Spleen (tissue), 11 donors: Measurements from ENCODE around the gene ZPLD1. TPM values are rescaled to one million over a fixed set of nuclear protein-coding genes. Genes with fewer than 3 reads are reported as not detected.

Experiments used
- DNase-seq: peaks from one replicate; pipeline ENCODE4 v3.0.0-alpha.2; 2020
- H3K27ac ChIP-seq, 8 donors: fragments of 200-600 bp; sonication (generic) in 7 of 8; 1 replicate in 4 of 8; 2 replicates in 4 of 8; pipeline versions ENCODE4 v1.5.0 to v1.8.0; 2016 to 2021; ENCODE audit warnings: inconsistent platforms in 4 of 8, mild to moderate bottlenecking in 4 of 8, moderate library complexity in 1 of 8
- H3K27me3 ChIP-seq, 7 donors: fragments of 200-600 bp; sonication (generic) in 6 of 7; replicated peaks in 1 of 7; 1 replicate in 4 of 7; 2 replicates in 3 of 7; pipeline versions ENCODE4 v1.5.0 to v1.8.0; 2016 to 2021; ENCODE audit warnings: inconsistent platforms in 3 of 7, mild to moderate bottlenecking in 1 of 7
- H3K36me3 ChIP-seq, 6 donors: fragments of 200-600 bp; sonication (generic) in 5 of 6; 1 replicate in 4 of 6; 2 replicates in 2 of 6; pipeline versions ENCODE4 v1.5.0 to v1.8.0; 2016 to 2021; ENCODE audit warnings: inconsistent platforms in 2 of 6
- H3K4me1 ChIP-seq, 6 donors: fragments of 200-600 bp; sonication (generic) in 5 of 6; 1 replicate in 3 of 6; 2 replicates in 3 of 6; pipeline versions ENCODE4 v1.5.0 to v1.8.0; 2016 to 2021; ENCODE audit warnings: inconsistent platforms in 3 of 6
- H3K4me3 ChIP-seq, 8 donors: fragments of 200-600 bp; sonication (generic) in 7 of 8; 1 replicate in 4 of 8; 2 replicates in 4 of 8; pipeline versions ENCODE4 v1.5.0 to v1.8.0; 2016 to 2021; ENCODE audit warnings: inconsistent platforms in 4 of 8, mild to moderate bottlenecking in 4 of 8, moderate library complexity in 2 of 8
- H3K9me3 ChIP-seq, 8 donors: fragments of 200-600 bp; sonication (generic) in 7 of 8; 1 replicate in 4 of 8; 2 replicates in 4 of 8; pipeline versions ENCODE4 v1.5.0 to v1.8.0; 2016 to 2021; ENCODE audit warnings: inconsistent platforms in 4 of 8
- CTCF ChIP-seq, 11 experiments: fragments of 200-600 bp in 7 of 11; fragments of 450-650 bp in 4 of 11; sonication (generic) in 4 of 11; IDR thresholded peaks in 8 of 11; conservative IDR thresholded peaks in 3 of 11; 1 replicate in 7 of 11; 2 replicates in 4 of 11; pipeline versions ENCODE4 v1.4.0 to v1.8.0; 2016 to 2021; ENCODE audit warnings: antibody characterized with exemption in 11 of 11, inconsistent platforms in 4 of 11, mild to moderate bottlenecking in 1 of 11
- POLR2A ChIP-seq, 3 donors: fragments of 450-650 bp; IDR thresholded peaks; one replicate each; pipeline ENCODE4 v1.5.1; 2017; ENCODE audit warnings: antibody characterized with exemption in 3 of 3, mild to moderate bottlenecking in 1 of 3
- POLR2AphosphoS5 ChIP-seq, 3 donors: sonication (generic); formaldehyde crosslinking; IDR thresholded peaks; one replicate each; pipeline ENCODE4 v1.5.1; 2017; ENCODE audit warnings: antibody characterized with exemption in 3 of 3
- WGBS, 5 donors: extraction: QIAGEN DNeasy Blood & Tissue Kit in 3 of 5; methylation state at CpG; one replicate each; pipeline versions ENCODE4 v1.1.5 to v1.1.7; 2013 to 2018; 5-methylcytosine and 5-hydroxymethylcytosine counted together
- intact Hi-C: fragments of 100-400 bp; cut with DNase I; formaldehyde crosslinking; loops from one replicate; pipeline ENCODE4 v1.15.0; 2023; ENCODE audit warnings: low total_unique reads
- polyA plus RNA-seq, 3 donors: library from polyadenylated mRNA; stranded (reverse); fragments of 200-250 nt; gene quantifications; one replicate each; pipeline ENCODE4 v1.2.1, GENCODE V29; 2013
- total RNA-seq, 7 donors: library from RNA; depleted of rRNA in 3 of 7; stranded (reverse); fragments of >200 nt in 3 of 7; fragmentation: NEBNext Ultra II Directional in 4 of 7; extraction: Animal tissue kit (Norgen Biotek cat#: 25700) in 4 of 7; gene quantifications; one replicate each; pipeline versions ENCODE4 v1.1.0 to v1.2.1, GENCODE V29; 2016 to 2021
- donor health status: healthy with polysubstance abuse.
- donor health status: DM: no; HTN: no; CAD: no; lungs with moderate emphysema.
- donor health status: DM: no; HTN: no; CAD: no.
- donor health status: Bipolar disorder and iron deficiency.
- donor health status: healthy.
- donor health status: DM: no; HTN: no; CAD: no.
- donor health status: DM: yes; HTN: yes; CAD: no.

ZPLD1 gene
- total and polyA plus RNA-seq, 10 donors, result 0.03 TPM; not detected in 9

GRCh38 chr3:102510663-102511062 lies 75.8 kb downstream of the ZPLD1 start:
- DNase-seq, result no peak
- H3K27me3 ChIP-seq, result no peaks in the 10 kb centered on the region
- no peak overlapping the region for H3K4me3 ChIP-seq
- TF ChIP-seq POLR2AphosphoS5 (IDR thresholded peaks at IDR 0.05), result no peak
- TF ChIP-seq POLR2A (IDR thresholded peaks at IDR 0.05), result no peak
- no peak for TF ChIP-seq CTCF (IDR thresholded peaks at IDR 0.05 in 8 of 11, conservative IDR thresholded peaks at IDR 0.05 in 3 of 11)
- H3K27ac ChIP-seq, result no peak overlapping the region
- peaks cover 0 to 6% (median under 1%) of the 10 kb centered on the region in 8 donors for H3K9me3 ChIP-seq
- no peaks in the 10 kb centered on the region for H3K4me1 ChIP-seq
- intact Hi-C loops, result no loop called here
- H3K36me3 ChIP-seq, result no peaks in the 10 kb centered on the region
- WGBS, 5 donors, result 73 to 90% (median 86%) methylated on average over 3 of the region's 3 CpGs

DNA sequence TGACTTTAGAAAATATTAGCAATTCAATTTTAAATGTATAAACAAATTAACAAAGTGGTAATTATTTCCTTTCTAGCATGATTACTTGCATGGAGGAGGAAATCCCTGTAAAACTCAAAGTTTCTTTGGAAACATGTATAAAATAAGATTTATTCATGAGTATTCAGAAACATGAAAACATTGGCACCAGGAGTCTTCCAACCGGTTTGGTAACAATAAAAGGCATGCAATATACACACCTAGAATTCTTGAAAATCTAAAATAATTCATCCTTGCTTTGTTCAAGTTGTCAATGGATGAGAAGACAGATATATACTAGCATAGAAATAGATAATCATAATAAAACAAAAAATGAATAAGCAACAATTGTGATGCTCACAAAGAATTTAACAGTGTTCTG lies 76.4 kb downstream of the ZPLD1 start:
- TF ChIP-seq POLR2AphosphoS5 (IDR thresholded peaks at IDR 0.05) (no peak), CTCF (IDR thresholded peaks at IDR 0.05 in 8 of 11, conservative IDR thresholded peaks at IDR 0.05 in 3 of 11) (no peak), POLR2A (IDR thresholded peaks at IDR 0.05) (no peak)
- no peak for DNase-seq
- H3K27me3 ChIP-seq, result no peaks in the 10 kb centered on the region
- H3K4me1 ChIP-seq, result no peaks in the 10 kb centered on the region
- WGBS, 5 donors, result 72 to 94% (median 84%) methylated on average over 1 of the region's 1 CpG
- H3K27ac ChIP-seq, result no peak overlapping the region
- H3K4me3 ChIP-seq, result no peak overlapping the region
- peaks cover 0 to 1% (median 0%) of the 10 kb centered on the region in 8 donors for H3K9me3 ChIP-seq
- intact Hi-C loops, result no loop called here
- H3K36me3 ChIP-seq, result no peaks in the 10 kb centered on the region

DNA sequence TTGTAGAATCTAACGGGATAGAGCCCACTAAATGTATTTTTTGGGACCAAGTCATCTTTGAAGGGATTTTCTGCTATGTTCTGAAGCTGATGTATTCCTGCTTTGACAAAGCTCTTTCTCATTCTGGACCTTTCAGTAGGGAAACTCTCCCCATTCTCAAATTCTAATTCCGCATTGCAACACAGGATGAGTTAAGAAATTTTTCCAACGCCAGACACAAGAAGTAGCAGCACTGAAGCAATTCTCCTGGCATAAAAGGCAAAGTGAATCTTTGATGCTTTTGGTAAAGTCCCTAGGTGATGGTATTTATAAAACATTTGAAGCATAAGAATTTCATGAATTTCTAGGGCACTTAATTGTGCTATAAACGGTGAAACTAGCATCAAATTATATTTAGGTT lies 76.8 kb downstream of the ZPLD1 start:
- no peak overlapping the region for H3K4me3 ChIP-seq
- H3K27ac ChIP-seq, result no peak overlapping the region
- DNase-seq, result no peak
- TF ChIP-seq CTCF (IDR thresholded peaks at IDR 0.05 in 8 of 11, conservative IDR thresholded peaks at IDR 0.05 in 3 of 11), result no peak
- TF ChIP-seq POLR2AphosphoS5 (IDR thresholded peaks at IDR 0.05), result no peak
- no peak for TF ChIP-seq POLR2A (IDR thresholded peaks at IDR 0.05)
- no peaks in the 10 kb centered on the region for H3K36me3 ChIP-seq
- H3K27me3 ChIP-seq, result no peaks in the 10 kb centered on the region
- WGBS, 5 donors, result 66 to 87% (median 77%) methylated on average over 4 of the region's 4 CpGs
- H3K9me3 ChIP-seq, result no peaks in the 10 kb centered on the region
- intact Hi-C loops, result no loop called here
- no peaks in the 10 kb centered on the region for H3K4me1 ChIP-seq

- Histone ChIP-seq H3K4me1 (no peaks in the 10 kb centered on the region), H3K4me3 (no peak overlapping the region), H3K27ac (no peak overlapping the region), H3K27me3 (no peaks in the 10 kb centered on the region), H3K36me3 (no peaks in the 10 kb centered on the region), H3K9me3 (no peaks in the 10 kb centered on the region)
- DNase-seq, result no peak
- 70 to 84% (median 81%) methylated on average over 5 of the region's 5 CpGs for WGBS, 5 donors
- intact Hi-C loops, result no loop called here
- TF ChIP-seq CTCF (IDR thresholded peaks at IDR 0.05 in 8 of 11, conservative IDR thresholded peaks at IDR 0.05 in 3 of 11) (no peak), POLR2AphosphoS5 (IDR thresholded peaks at IDR 0.05) (no peak), POLR2A (IDR thresholded peaks at IDR 0.05) (no peak)
Observed at GRCh38 chr3:102512734-102513504, 78.1 kb downstream of the ZPLD1 start.
